ENCODE results near the gene GNAT3. TPM values are rescaled to one million over a fixed set of nuclear protein-coding genes. Genes with fewer than 3 reads are reported as not detected.

Gene GNAT3
- polyA plus RNA-seq, 6 donors from 2014 or later = not detected

DNA sequence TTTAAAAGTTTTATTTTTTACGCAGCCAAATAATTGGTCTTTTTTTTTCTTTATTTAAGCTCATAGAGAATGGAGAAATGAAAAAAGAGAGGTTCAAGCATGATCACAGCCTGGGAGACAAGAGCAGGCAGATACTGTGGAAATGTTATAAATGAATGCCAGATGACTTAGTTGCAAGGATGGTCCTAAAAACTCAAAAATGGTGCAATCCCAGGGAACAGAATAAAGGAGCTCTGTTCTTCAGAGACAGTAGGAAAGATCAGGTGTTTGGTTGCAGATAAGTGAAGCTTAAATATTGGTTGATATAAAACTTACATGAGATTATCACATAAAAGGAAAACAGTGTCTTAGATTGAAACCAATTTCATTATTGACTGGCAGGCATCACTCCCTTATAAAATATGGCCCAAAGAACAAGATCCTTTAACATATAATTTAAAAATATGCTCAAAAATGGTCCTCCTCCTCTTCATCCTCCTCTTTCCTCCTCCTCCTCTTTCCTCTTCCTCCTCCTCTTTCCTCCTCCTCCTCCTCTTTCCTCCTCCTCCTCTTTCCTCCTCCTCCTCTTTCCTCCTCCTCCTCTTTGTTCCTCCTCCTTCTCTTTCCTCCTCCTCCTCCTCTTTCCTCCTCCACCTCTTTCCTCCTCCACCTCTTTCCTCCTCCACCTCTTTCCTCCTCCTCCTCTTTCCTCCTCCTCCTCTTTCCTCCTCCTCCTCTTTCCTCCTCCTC is 18.6 kb downstream of the GNAT3 start:
- Mint-ChIP-seq H3K9me3 (peaks cover 0 to 4% (median 0%) of the 10 kb centered on the region in 7 donors), H3K27ac (no peak overlapping the region), H3K27me3 (peaks cover 0 to 6% (median 6%) of the 10 kb centered on the region in 3 donors), H3K4me1 (no peaks in the 10 kb centered on the region), H3K36me3 (no peaks in the 10 kb centered on the region), H3K4me3 (no peak overlapping the region)
- DNase-seq = no peak
- no peak for ATAC-seq (ENCODE audit: low read depth in 2 of 2)

GRCh38 chr7:80491462-80491861 is 20.4 kb downstream of the GNAT3 start:
- no peaks in the 10 kb centered on the region for H3K36me3 Mint-ChIP-seq
- H3K4me1 Mint-ChIP-seq = no peaks in the 10 kb centered on the region
- H3K27me3 Mint-ChIP-seq = peaks cover 0 to 6% (median 6%) of the 10 kb centered on the region in 3 donors
- H3K27ac Mint-ChIP-seq = peak overlapping the region in 1 of 6 donors; percentile 49
- DNase-seq (no peak), ATAC-seq (ENCODE audit: low read depth in 2 of 2) (no peak)
- no peak overlapping the region for H3K4me3 Mint-ChIP-seq
- H3K9me3 Mint-ChIP-seq = peaks cover 0 to 4% (median 0%) of the 10 kb centered on the region in 7 donors

GRCh38 chr7:80488851-80489370 is 23.0 kb downstream of the GNAT3 start:
- Mint-ChIP-seq H3K27ac (no peak overlapping the region), H3K36me3 (no peaks in the 10 kb centered on the region), H3K9me3 (peaks cover 0 to 3% (median 0%) of the 10 kb centered on the region in 7 donors), H3K4me3 (no peak overlapping the region), H3K4me1 (no peaks in the 10 kb centered on the region), H3K27me3 (peaks cover 0 to 6% (median 0%) of the 10 kb centered on the region in 3 donors)
- ATAC-seq (ENCODE audit: low read depth in 2 of 2) (no peak), DNase-seq (no peak)

- Mint-ChIP-seq H3K4me3 (no peak overlapping the region), H3K4me1 (no peaks in the 10 kb centered on the region), H3K36me3 (no peaks in the 10 kb centered on the region), H3K9me3 (peaks cover 0 to 3% (median 0%) of the 10 kb centered on the region in 7 donors), H3K27ac (no peak overlapping the region), H3K27me3 (peaks cover 0 to 6% (median 0%) of the 10 kb centered on the region in 3 donors)
- ATAC-seq (ENCODE audit: low read depth in 2 of 2) (no peak), DNase-seq (no peak)
These were observed 23.5 kb downstream of the GNAT3 start for GRCh38 chr7:80488406-80488805.

DNA sequence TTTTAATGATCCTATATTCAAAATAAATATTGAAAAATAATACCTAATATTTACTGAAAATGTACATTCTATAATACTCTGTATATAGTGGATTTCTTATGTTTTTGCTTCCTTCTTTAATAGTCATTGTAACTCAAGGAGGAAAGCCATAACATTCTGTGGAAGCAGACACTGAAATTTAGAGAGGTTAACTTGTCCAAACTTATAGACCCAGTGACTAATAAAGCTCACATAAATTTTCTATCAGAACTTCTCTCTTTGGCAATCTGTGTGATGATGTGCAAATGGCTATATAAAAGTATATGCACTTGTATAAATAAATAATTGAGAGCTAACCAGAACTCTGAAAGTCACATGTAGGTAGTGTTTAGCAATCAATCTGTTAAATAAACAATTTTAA is 26.1 kb downstream of the GNAT3 start:
- DNase-seq (no peak), ATAC-seq (ENCODE audit: low read depth in 2 of 2) (no peak)
- Mint-ChIP-seq H3K4me3 (no peak overlapping the region), H3K27me3 (peaks cover 0 to 3% (median 0%) of the 10 kb centered on the region in 3 donors), H3K36me3 (no peaks in the 10 kb centered on the region), H3K9me3 (peaks cover 0 to 3% (median 0%) of the 10 kb centered on the region in 7 donors), H3K27ac (no peak overlapping the region), H3K4me1 (no peaks in the 10 kb centered on the region)

- no peak overlapping the region for H3K27ac Mint-ChIP-seq
- no peak for ATAC-seq (ENCODE audit: low read depth in 2 of 2)
- H3K4me3 Mint-ChIP-seq = no peak overlapping the region
- DNase-seq = no peak
- H3K4me1 Mint-ChIP-seq = no peaks in the 10 kb centered on the region
- H3K36me3 Mint-ChIP-seq = no peaks in the 10 kb centered on the region
- no peaks in the 10 kb centered on the region for H3K27me3 Mint-ChIP-seq
- H3K9me3 Mint-ChIP-seq = peaks cover 0 to 3% (median 0%) of the 10 kb centered on the region in 7 donors
These were observed 28.9 kb downstream of the GNAT3 start for GRCh38 chr7:80482950-80483349.

DNA sequence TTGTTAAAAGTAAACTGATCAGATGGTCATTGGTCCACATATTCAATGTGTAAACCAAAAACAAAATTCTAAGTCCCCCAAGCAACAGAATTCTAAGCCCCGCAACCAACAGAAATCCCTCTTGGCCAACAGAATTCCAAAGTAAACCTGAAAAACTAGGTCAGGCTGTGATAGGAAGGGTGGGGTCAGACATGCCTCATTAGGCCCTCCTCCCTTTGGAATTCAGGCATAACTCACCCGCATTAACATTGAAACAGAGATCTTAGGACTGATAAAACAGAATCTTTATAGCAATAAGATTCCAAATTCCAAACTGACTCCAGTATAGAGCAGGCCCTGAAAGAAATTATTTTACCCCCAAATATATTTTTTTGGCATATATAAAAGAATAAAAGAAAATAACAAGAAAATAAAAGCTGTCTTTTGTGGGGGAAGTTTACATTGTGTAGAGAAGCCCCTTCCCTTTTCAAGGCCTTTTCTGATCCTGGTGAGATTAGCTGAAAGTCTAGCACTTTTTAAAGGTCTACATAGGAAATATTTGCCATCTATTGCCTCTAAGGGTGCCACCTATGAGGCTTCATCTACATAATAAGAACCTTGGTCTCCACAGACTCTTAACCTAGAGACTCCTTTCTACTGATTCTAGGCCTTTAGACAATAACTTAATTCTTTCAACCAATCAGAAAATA is 30.5 kb downstream of the GNAT3 start:
- Mint-ChIP-seq H3K36me3 (no peaks in the 10 kb centered on the region), H3K27me3 (no peaks in the 10 kb centered on the region), H3K4me1 (no peaks in the 10 kb centered on the region), H3K4me3 (no peak overlapping the region), H3K9me3 (peaks cover 0 to 3% (median 0%) of the 10 kb centered on the region in 7 donors), H3K27ac (no peak overlapping the region)
- DNase-seq (no peak), ATAC-seq (ENCODE audit: low read depth in 2 of 2) (no peak)

DNA sequence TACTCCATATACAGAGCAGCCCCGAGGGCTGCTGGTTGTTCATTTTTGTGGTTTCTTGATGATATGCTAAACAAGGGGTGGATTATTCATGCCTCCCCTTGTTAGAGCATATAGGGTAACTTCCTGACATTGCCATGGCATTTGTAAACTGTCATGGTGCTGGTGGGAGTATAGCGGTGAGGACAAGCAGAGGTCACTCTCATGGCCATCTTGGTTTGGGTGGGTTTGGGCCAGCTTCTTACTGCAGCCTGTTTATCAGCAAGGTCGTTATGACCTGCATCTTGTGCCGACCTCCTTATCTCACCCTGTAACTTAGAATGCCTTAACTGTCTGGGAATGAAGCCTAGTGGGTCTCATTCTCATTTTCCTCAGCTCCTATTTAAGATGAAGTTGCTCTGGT is 31.3 kb downstream of the GNAT3 start:
- Mint-ChIP-seq H3K4me1 (no peaks in the 10 kb centered on the region), H3K27me3 (no peaks in the 10 kb centered on the region), H3K27ac (no peak overlapping the region), H3K9me3 (peaks cover 0 to 3% (median 0%) of the 10 kb centered on the region in 7 donors), H3K4me3 (no peak overlapping the region), H3K36me3 (no peaks in the 10 kb centered on the region)
- ATAC-seq (ENCODE audit: low read depth in 2 of 2) = no peak
- DNase-seq = no peak

GRCh38 chr7:80478683-80479082 is 33.2 kb downstream of the GNAT3 start:
- no peak for ATAC-seq (ENCODE audit: low read depth in 2 of 2)
- no peaks in the 10 kb centered on the region for H3K27me3 Mint-ChIP-seq
- H3K9me3 Mint-ChIP-seq = peaks cover 0 to 3% (median 0%) of the 10 kb centered on the region in 7 donors
- H3K4me3 Mint-ChIP-seq = no peak overlapping the region
- H3K4me1 Mint-ChIP-seq = no peaks in the 10 kb centered on the region
- H3K27ac Mint-ChIP-seq = no peak overlapping the region
- no peak for DNase-seq
- no peaks in the 10 kb centered on the region for H3K36me3 Mint-ChIP-seq

- H3K4me1 Mint-ChIP-seq = no peaks in the 10 kb centered on the region
- no peaks in the 10 kb centered on the region for H3K36me3 Mint-ChIP-seq
- no peak for ATAC-seq (ENCODE audit: low read depth in 2 of 2)
- H3K4me3 Mint-ChIP-seq = no peak overlapping the region
- H3K9me3 Mint-ChIP-seq = peaks cover 0 to 1% (median 0%) of the 10 kb centered on the region in 7 donors
- no peak overlapping the region for H3K27ac Mint-ChIP-seq
- DNase-seq = no peak
- H3K27me3 Mint-ChIP-seq = no peaks in the 10 kb centered on the region
These were observed 35.8 kb downstream of the GNAT3 start for GRCh38 chr7:80476035-80476434.

GRCh38 chr7:80475383-80475782 is 36.5 kb downstream of the GNAT3 start:
- Mint-ChIP-seq H3K4me1 (no peaks in the 10 kb centered on the region), H3K27ac (no peak overlapping the region), H3K36me3 (no peaks in the 10 kb centered on the region), H3K27me3 (no peaks in the 10 kb centered on the region), H3K4me3 (no peak overlapping the region), H3K9me3 (peaks cover 0 to 1% (median 0%) of the 10 kb centered on the region in 7 donors)
- ATAC-seq (ENCODE audit: low read depth in 2 of 2) (no peak), DNase-seq (no peak)

GRCh38 chr7:80473751-80474150 is 38.1 kb downstream of the GNAT3 start:
- no peaks in the 10 kb centered on the region for H3K9me3 Mint-ChIP-seq
- no peak overlapping the region for H3K27ac Mint-ChIP-seq
- no peak overlapping the region for H3K4me3 Mint-ChIP-seq
- no peaks in the 10 kb centered on the region for H3K4me1 Mint-ChIP-seq
- no peaks in the 10 kb centered on the region for H3K36me3 Mint-ChIP-seq
- DNase-seq = no peak
- no peaks in the 10 kb centered on the region for H3K27me3 Mint-ChIP-seq
- no peak for ATAC-seq (ENCODE audit: low read depth in 2 of 2)

- H3K27ac Mint-ChIP-seq = no peak overlapping the region
- no peak overlapping the region for H3K4me3 Mint-ChIP-seq
- H3K4me1 Mint-ChIP-seq = no peaks in the 10 kb centered on the region
- H3K27me3 Mint-ChIP-seq = no peaks in the 10 kb centered on the region
- H3K9me3 Mint-ChIP-seq = no peaks in the 10 kb centered on the region
- no peaks in the 10 kb centered on the region for H3K36me3 Mint-ChIP-seq
- DNase-seq = no peak
- ATAC-seq (ENCODE audit: low read depth in 2 of 2) = no peak
These were observed 39.2 kb downstream of the GNAT3 start for GRCh38 chr7:80472491-80473200.
